Tibial artery (tissue), 4 donors: Measurements from ENCODE around the gene GLRA2.

Source experiments
- DNase-seq, 2 donors: peaks; one replicate each; pipeline ENCODE4 v3.0.0-alpha.2; 2019
- H3K27ac ChIP-seq, 2 donors: fragments of 200-600 bp; sonication (generic) in 1 of 2; 1 replicate in 1 of 2; 2 replicates in 1 of 2; pipeline ENCODE4 v1.5.1; 2018 to 2019; ENCODE audit warnings: mild to moderate bottlenecking in 1 of 2
- H3K27me3 ChIP-seq, 2 donors: fragments of 200-600 bp; sonication (generic) in 1 of 2; one replicate each; pipeline versions ENCODE4 v1.5.1 to v1.6.0; 2016 to 2019
- H3K36me3 ChIP-seq, 3 donors: fragments of 200-600 bp; sonication (generic) in 2 of 3; one replicate each; pipeline ENCODE4 v1.5.1; 2016 to 2019; ENCODE audit warnings: mild to moderate bottlenecking in 2 of 3
- H3K4me1 ChIP-seq, 4 donors: fragments of 200-600 bp; sonication (generic) in 2 of 4; 1 replicate in 3 of 4; 2 replicates in 1 of 4; pipeline ENCODE4 v1.5.1; 2016 to 2019
- H3K4me3 ChIP-seq, 2 donors: fragments of 200-600 bp; sonication (generic) in 1 of 2; 1 replicate in 1 of 2; 2 replicates in 1 of 2; pipeline ENCODE4 v1.5.1; 2018 to 2019; ENCODE audit warnings: mild to moderate bottlenecking in 2 of 2
- H3K9me3 ChIP-seq, 3 donors: fragments of 200-600 bp; sonication (generic) in 1 of 3; one replicate each; pipeline ENCODE4 v1.5.1; 2016 to 2019
- intact Hi-C: fragments of 100-400 bp; cut with DNase I; formaldehyde crosslinking; loops from one replicate; pipeline ENCODE4 v1.15.0; 2023; ENCODE audit warnings: low total_unique reads
- TF ChIP-seq, protein P1 (sequence below), 2 experiments: fragments of 200-600 bp in 1 of 2; fragments of 450-650 bp in 1 of 2; IDR thresholded peaks; one replicate each; pipeline ENCODE4 v1.5.1; 2017 to 2019; ENCODE audit warnings: antibody characterized with exemption in 2 of 2, mild to moderate bottlenecking in 1 of 2, moderate library complexity in 1 of 2

Gene GLRA2

GRCh38 chrX:14779580-14779979, 250.2 kb downstream of the GLRA2 start:
- DNase-seq, result no peak

More at GRCh38 chrX:14779580-14779979, 250.2 kb downstream of the GLRA2 start:
- H3K4me3 ChIP-seq, result no peak overlapping the region
- H3K4me1 ChIP-seq, result peaks cover 0 to 8% (median 0%) of the 10 kb centered on the region in 4 donors
- H3K9me3 ChIP-seq, result no peaks in the 10 kb centered on the region
- H3K27ac ChIP-seq, result no peak overlapping the region
- intact Hi-C loops, result no loop called here
- TF ChIP-seq, protein P1, sequence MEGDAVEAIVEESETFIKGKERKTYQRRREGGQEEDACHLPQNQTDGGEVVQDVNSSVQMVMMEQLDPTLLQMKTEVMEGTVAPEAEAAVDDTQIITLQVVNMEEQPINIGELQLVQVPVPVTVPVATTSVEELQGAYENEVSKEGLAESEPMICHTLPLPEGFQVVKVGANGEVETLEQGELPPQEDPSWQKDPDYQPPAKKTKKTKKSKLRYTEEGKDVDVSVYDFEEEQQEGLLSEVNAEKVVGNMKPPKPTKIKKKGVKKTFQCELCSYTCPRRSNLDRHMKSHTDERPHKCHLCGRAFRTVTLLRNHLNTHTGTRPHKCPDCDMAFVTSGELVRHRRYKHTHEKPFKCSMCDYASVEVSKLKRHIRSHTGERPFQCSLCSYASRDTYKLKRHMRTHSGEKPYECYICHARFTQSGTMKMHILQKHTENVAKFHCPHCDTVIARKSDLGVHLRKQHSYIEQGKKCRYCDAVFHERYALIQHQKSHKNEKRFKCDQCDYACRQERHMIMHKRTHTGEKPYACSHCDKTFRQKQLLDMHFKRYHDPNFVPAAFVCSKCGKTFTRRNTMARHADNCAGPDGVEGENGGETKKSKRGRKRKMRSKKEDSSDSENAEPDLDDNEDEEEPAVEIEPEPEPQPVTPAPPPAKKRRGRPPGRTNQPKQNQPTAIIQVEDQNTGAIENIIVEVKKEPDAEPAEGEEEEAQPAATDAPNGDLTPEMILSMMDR (IDR thresholded peaks at IDR 0.05), result no peak
- no peaks in the 10 kb centered on the region for H3K27me3 ChIP-seq
- H3K36me3 ChIP-seq, result no peaks in the 10 kb centered on the region
